ENCODE results near the gene PIPOX. TPM values are rescaled to one million over a fixed set of nuclear protein-coding genes. Genes with fewer than 3 reads are reported as not detected.

Gene PIPOX
- total RNA-seq, 1 donor from 2014 or later: 3.7 TPM

GRCh38 chr17:29066047-29066446 lies 23.1 kb downstream of the PIPOX start:
- DNase-seq (ENCODE audit: low spot score): no peak
- no peak overlapping the region for H3K4me2 ChIP-seq
- H3K9ac ChIP-seq: no peak overlapping the region
- no peak overlapping the region for H2AFZ ChIP-seq (replicated peaks)
- no peaks in the 10 kb centered on the region for H3K79me2 ChIP-seq (ENCODE audit: low read depth)
- H3K36me3 Mint-ChIP-seq: no peaks in the 10 kb centered on the region
- H3F3A ChIP-seq (ENCODE audit: low read depth): peaks cover 32% of the 10 kb centered on the region
- H3K27me3 ChIP-seq: no peaks in the 10 kb centered on the region
- H3K4me1 ChIP-seq: peaks cover 26% of the 10 kb centered on the region
- H3K9me3 Mint-ChIP-seq: no peaks in the 10 kb centered on the region
- no peak overlapping the region for H3K27ac ChIP-seq
- no peak overlapping the region for H3K4me3 Mint-ChIP-seq
- H4K20me1 ChIP-seq (ENCODE audit: low read depth): no peaks in the 10 kb centered on the region
- H3K9me3 ChIP-seq (ENCODE audit: low read depth): no peaks in the 10 kb centered on the region
- no peak for TF ChIP-seq EZH2phosphoT487 (IDR thresholded peaks at IDR 0.05)
- no peak for TF ChIP-seq EZH2 (IDR thresholded peaks at IDR 0.05)
- no peak for TF ChIP-seq CTCF (IDR thresholded peaks at IDR 0.05)
- no peaks in the 10 kb centered on the region for H3K36me3 ChIP-seq
- peaks cover 19% of the 10 kb centered on the region for H3K27me3 Mint-ChIP-seq (ENCODE audit: insufficient read depth, low read depth)
- no peak overlapping the region for H3K4me3 ChIP-seq
- H3K27ac Mint-ChIP-seq: no peak overlapping the region
- H3K4me1 Mint-ChIP-seq: peaks cover 39% of the 10 kb centered on the region

GRCh38 chr17:29066606-29067005 lies 23.7 kb downstream of the PIPOX start:
- H3K9me3 ChIP-seq (ENCODE audit: low read depth): no peaks in the 10 kb centered on the region
- TF ChIP-seq EZH2 (IDR thresholded peaks at IDR 0.05) (no peak), EZH2phosphoT487 (IDR thresholded peaks at IDR 0.05) (no peak), CTCF (IDR thresholded peaks at IDR 0.05) (no peak)
- H3K79me2 ChIP-seq (ENCODE audit: low read depth): no peaks in the 10 kb centered on the region
- no peak overlapping the region for H3K9ac ChIP-seq
- no peaks in the 10 kb centered on the region for H3K27me3 ChIP-seq
- no peak for DNase-seq (ENCODE audit: low spot score)
- no peak overlapping the region for H3K4me2 ChIP-seq
- H3K4me1 ChIP-seq: peaks cover 24% of the 10 kb centered on the region
- peaks cover 33% of the 10 kb centered on the region for H3K4me1 Mint-ChIP-seq
- H4K20me1 ChIP-seq (ENCODE audit: low read depth): no peaks in the 10 kb centered on the region
- H3K27ac Mint-ChIP-seq: no peak overlapping the region
- H3K36me3 ChIP-seq: no peaks in the 10 kb centered on the region
- no peaks in the 10 kb centered on the region for H3K36me3 Mint-ChIP-seq
- H3K4me3 Mint-ChIP-seq: no peak overlapping the region
- H3K9me3 Mint-ChIP-seq: no peaks in the 10 kb centered on the region
- H2AFZ ChIP-seq (replicated peaks): no peak overlapping the region
- no peak overlapping the region for H3K4me3 ChIP-seq
- H3K27ac ChIP-seq: no peak overlapping the region
- peaks cover 29% of the 10 kb centered on the region for H3F3A ChIP-seq (ENCODE audit: low read depth)
- peaks cover 19% of the 10 kb centered on the region for H3K27me3 Mint-ChIP-seq (ENCODE audit: insufficient read depth, low read depth)

- Mint-ChIP-seq H3K36me3 (no peaks in the 10 kb centered on the region), H3K4me1 (peaks cover 24% of the 10 kb centered on the region), H3K4me3 (no peak overlapping the region), H3K27ac (no peak overlapping the region), H3K9me3 (no peaks in the 10 kb centered on the region), H3K27me3 (ENCODE audit: insufficient read depth, low read depth) (peaks cover 8% of the 10 kb centered on the region)
- Histone ChIP-seq H3K9me3 (ENCODE audit: low read depth) (no peaks in the 10 kb centered on the region), H3K9ac (no peak overlapping the region), H3K4me1 (peaks cover 32% of the 10 kb centered on the region), H4K20me1 (ENCODE audit: low read depth) (no peaks in the 10 kb centered on the region), H3F3A (ENCODE audit: low read depth) (peaks cover 32% of the 10 kb centered on the region), H3K27ac (no peak overlapping the region), H2AFZ (replicated peaks) (no peak overlapping the region), H3K4me3 (no peak overlapping the region), H3K4me2 (no peak overlapping the region), H3K79me2 (ENCODE audit: low read depth) (no peaks in the 10 kb centered on the region), H3K27me3 (no peaks in the 10 kb centered on the region), H3K36me3 (no peaks in the 10 kb centered on the region)
- DNase-seq (ENCODE audit: low spot score): no peak
- TF ChIP-seq EZH2 (IDR thresholded peaks at IDR 0.05): no peak
- TF ChIP-seq EZH2phosphoT487 (IDR thresholded peaks at IDR 0.05): no peak
- no peak for TF ChIP-seq CTCF (IDR thresholded peaks at IDR 0.05)
Observed at GRCh38 chr17:29068818-29069217, 25.9 kb downstream of the PIPOX start.
